Vagina (tissue), 2 donors: ENCODE measurements around the gene ZNF629.

ENCODE experiments used
- CTCF ChIP-seq, 3 experiments: fragments of 450-650 bp in 2 of 3; fragments of 200-600 bp in 1 of 3; sonication (generic) in 1 of 3; IDR thresholded peaks; one replicate each; pipeline ENCODE4 v1.5.1; 2017 to 2019; ENCODE audit warnings: antibody characterized with exemption in 3 of 3, mild to moderate bottlenecking in 2 of 3, moderate library complexity in 2 of 3
- POLR2AphosphoS5 ChIP-seq, 2 donors: sonication (generic); formaldehyde crosslinking; IDR thresholded peaks; one replicate each; pipeline ENCODE4 v1.9.0; 2017; ENCODE audit warnings: antibody characterized with exemption in 2 of 2, mild to moderate bottlenecking in 2 of 2, low read depth in 1 of 2; ENCODE audit not compliant: insufficient read depth in 1 of 2

GRCh38 chr16:30820952-30821421, 34.0 kb upstream of the ZNF629 start:
- no peak for TF ChIP-seq CTCF (IDR thresholded peaks at IDR 0.05)
- no peak for TF ChIP-seq POLR2AphosphoS5 (IDR thresholded peaks at IDR 0.05; ENCODE audit: insufficient read depth in 1 of 2, low read depth in 1 of 2)
